Measurements from ENCODE around the gene OOSP2.
"Not testable (repeated sequence)": the region's sequence is repeated elsewhere in the genome, so short reads cannot be mapped to it uniquely, and the experiment has no call there.

OOSP2 gene

DNA sequence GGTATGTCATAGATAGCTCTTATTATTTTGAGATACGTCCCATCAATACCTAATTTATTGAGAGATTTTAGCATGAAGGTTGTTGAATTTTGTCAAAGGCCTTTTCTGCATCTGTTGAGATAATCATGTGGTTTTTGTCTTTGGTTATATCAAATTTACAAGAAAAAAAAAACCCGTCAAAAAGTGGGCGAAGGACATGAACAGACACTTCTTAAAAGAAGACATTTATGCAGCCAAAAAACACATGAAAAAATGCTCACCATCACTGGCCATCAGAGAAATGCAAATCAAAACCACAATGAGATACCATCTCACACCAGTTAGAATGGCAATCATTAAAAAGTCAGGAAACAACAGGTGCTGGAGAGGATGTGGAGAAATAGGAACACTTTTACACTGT lies 10.6 kb downstream of the OOSP2 start:
- not testable (repeated sequence) for H3K9ac ChIP-seq (ENCODE audit: low read depth, low read length); H3K4me1 ChIP-seq (ENCODE audit: insufficient read depth, low read length); H3K27ac ChIP-seq (ENCODE audit: low read depth, low read length); H3K27me3 ChIP-seq (ENCODE audit: insufficient read depth, low read length); H3K36me3 ChIP-seq (ENCODE audit: insufficient read depth, low read length); H3K9me3 ChIP-seq (ENCODE audit: insufficient read depth, low read depth, low read length); H3K4me3 ChIP-seq (ENCODE audit: low read length)
- WGBS = no CpG with 5 or more reads among the region's 3 CpGs

DNA sequence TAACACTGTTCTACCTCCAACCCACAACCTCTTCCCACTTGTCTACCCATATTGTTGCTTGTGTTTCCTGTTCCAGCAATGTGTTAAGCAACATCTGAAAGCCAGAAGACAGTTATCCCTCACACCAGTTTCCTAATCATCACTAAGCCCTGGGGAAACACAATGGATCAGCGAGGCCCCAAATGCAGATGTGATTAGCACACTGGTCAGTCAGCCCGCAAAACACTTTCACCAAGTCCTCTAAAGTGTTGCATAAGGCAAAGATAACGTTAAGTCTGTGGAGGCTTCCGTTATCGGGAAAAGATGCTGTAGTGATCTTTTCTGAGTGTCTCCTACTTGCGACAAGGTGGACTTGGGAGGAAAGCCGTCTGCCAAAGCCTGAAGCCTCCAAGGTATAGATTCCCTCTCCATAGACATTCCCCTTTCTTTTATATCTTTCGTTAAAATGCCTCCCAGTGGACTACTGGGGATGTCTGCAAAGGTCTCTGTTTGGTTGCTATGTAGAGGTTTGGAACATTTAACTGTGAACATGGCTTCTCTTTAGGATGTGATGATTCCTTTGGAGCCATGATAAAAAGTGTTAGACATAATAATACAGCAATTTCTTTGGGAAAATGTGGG lies 16.2 kb downstream of the OOSP2 start, which contains the start of gene MS4A3:
Gene MS4A3, plus strand, starts transcription at position 317 of the 621 bp plus-strand sequence. CDS start 4,496 bp downstream, outside the sequence.
- Histone ChIP-seq H3K9ac (ENCODE audit: low read depth, low read length) (no peak within 1 kb of the TSS), H3K27ac (ENCODE audit: low read depth, low read length) (no peak within 1 kb of the TSS), H3K36me3 (ENCODE audit: insufficient read depth, low read length) (no peaks in the 10 kb centered on the region), H3K4me1 (ENCODE audit: insufficient read depth, low read length) (peaks cover 6% of the 10 kb centered on the region; the same call in 1 of the 2 replicates), H3K4me3 (ENCODE audit: low read length) (no peak within 1 kb of the TSS), H3K27me3 (ENCODE audit: insufficient read depth, low read length) (no peaks in the 10 kb centered on the region), H3K9me3 (ENCODE audit: insufficient read depth, low read depth, low read length) (peaks cover 5% of the 10 kb centered on the region; the same call in 1 of the 2 replicates)
- 89% methylated on average over 8 of the region's 8 CpGs for WGBS

DNA sequence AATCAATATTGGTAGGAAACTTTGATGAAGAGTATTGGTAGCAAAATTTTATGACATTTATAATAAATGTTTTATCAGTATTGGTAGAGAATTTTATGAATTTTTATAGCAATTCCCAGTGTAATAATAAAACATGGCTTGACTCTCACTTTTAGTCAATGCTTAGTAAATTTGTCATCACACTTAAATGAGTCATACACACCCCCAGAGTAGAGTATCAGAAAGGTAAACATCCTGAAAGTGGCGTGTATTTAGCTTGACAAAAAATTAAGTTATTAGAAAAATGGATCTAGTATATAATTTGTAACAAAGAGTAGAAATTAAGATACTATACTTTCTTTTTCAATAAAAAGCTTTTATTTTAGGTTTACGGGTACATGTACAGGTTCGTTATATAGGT lies 18.8 kb downstream of the OOSP2 start:
- Histone ChIP-seq H3K4me1 (ENCODE audit: insufficient read depth, low read length) (peaks cover 6% of the 10 kb centered on the region; the same call in 1 of the 2 replicates), H3K4me3 (ENCODE audit: low read length) (no peak overlapping the region), H3K9ac (ENCODE audit: low read depth, low read length) (no peak overlapping the region), H3K27ac (ENCODE audit: low read depth, low read length) (no peak overlapping the region), H3K36me3 (ENCODE audit: insufficient read depth, low read length) (no peaks in the 10 kb centered on the region), H3K9me3 (ENCODE audit: insufficient read depth, low read depth, low read length) (no peaks in the 10 kb centered on the region), H3K27me3 (ENCODE audit: insufficient read depth, low read length) (no peaks in the 10 kb centered on the region)
- WGBS = 95% methylated on average over 2 of the region's 3 CpGs

DNA sequence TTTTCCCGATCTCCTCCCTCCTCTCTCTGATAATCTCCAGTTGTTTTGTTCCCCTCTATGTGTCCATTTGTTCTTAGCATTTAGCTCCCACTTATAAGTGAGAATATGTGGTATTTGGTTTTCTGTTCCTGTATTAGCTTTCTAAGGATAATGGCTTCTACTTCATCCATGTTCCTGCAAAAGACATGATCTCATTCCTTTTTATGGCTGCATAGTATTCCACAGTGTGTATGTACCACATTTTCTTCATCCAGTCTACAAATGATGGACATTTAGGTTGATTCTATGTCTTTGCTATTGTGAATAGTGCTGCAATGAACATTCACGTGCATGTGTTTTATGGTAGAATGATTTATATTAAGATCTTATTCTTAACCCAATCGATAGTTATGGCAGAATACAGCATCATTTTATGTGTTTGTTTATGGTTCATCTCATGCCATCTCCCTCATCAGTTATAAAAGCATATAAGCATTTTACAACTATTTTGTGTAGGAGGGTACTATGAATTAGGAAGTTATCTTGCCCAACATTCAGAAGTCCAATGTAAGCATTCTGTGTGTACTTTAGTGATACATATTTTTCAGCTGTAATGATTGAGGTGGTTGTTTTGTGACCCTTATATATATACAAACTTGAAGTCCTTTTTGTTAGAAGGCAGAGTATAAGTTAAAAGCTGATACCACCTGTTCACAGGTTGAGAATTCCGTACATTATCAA lies 19.5 kb downstream of the OOSP2 start:
- Histone ChIP-seq H3K27me3 (ENCODE audit: insufficient read depth, low read length) (no peaks in the 10 kb centered on the region), H3K9ac (ENCODE audit: low read depth, low read length) (no peak overlapping the region), H3K27ac (ENCODE audit: low read depth, low read length) (no peak overlapping the region), H3K9me3 (ENCODE audit: insufficient read depth, low read depth, low read length) (no peaks in the 10 kb centered on the region), H3K4me3 (ENCODE audit: low read length) (no peak overlapping the region), H3K4me1 (ENCODE audit: insufficient read depth, low read length) (peaks cover 6% of the 10 kb centered on the region; the same call in 1 of the 2 replicates), H3K36me3 (ENCODE audit: insufficient read depth, low read length) (no peaks in the 10 kb centered on the region)
- 100% methylated on average over 1 of the region's 4 CpGs for WGBS

DNA sequence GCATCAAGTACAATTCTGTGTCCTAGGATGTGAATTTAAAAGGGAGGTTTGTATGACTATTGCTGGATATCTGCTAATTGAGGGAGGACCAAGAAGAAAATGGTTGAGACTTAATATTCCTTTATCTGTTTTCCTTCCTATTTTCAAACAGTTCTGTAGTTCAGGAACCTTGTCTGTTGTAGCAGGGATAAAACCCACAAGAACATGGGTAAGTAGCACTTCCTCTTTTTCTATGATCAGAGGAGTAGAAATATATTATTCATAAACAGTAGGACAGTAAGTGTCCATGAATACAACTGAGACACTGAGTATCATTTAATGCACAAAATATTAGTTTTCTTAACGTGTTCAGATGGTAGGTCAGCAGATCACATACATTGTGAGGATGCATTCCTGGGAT lies 23.9 kb downstream of the OOSP2 start:
- Histone ChIP-seq H3K27ac (ENCODE audit: low read depth, low read length) (no peak overlapping the region), H3K36me3 (ENCODE audit: insufficient read depth, low read length) (no peaks in the 10 kb centered on the region), H3K4me1 (ENCODE audit: insufficient read depth, low read length) (no peaks in the 10 kb centered on the region), H3K9me3 (ENCODE audit: insufficient read depth, low read depth, low read length) (no peaks in the 10 kb centered on the region), H3K4me3 (ENCODE audit: low read length) (no peak overlapping the region), H3K9ac (ENCODE audit: low read depth, low read length) (no peak overlapping the region), H3K27me3 (ENCODE audit: insufficient read depth, low read length) (no peaks in the 10 kb centered on the region)
- WGBS = 94% methylated on average over 1 of the region's 1 CpG

DNA sequence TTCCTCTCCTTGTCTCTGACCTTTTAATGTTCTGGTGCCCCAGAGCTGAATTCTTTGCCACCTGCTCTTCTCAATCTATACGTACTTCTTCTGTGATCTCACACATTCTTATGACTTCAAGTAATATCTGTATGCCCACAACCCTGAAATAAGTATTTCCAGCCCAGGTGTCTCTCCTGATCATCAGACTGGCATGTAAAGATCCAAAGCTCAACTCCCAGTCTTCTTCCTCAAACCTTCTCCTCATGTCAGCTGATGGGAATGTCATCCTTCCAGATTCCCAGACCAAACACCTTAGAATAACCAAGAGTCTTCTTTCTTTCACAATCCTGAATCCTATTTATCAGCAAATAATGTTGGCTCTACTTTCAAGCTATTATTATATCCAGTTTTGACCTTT lies 25.6 kb downstream of the OOSP2 start:
- no peak overlapping the region for H3K9ac ChIP-seq (ENCODE audit: low read depth, low read length)
- no peaks in the 10 kb centered on the region for H3K27me3 ChIP-seq (ENCODE audit: insufficient read depth, low read length)
- no peaks in the 10 kb centered on the region for H3K9me3 ChIP-seq (ENCODE audit: insufficient read depth, low read depth, low read length)
- H3K27ac ChIP-seq (ENCODE audit: low read depth, low read length) = no peak overlapping the region
- no peaks in the 10 kb centered on the region for H3K4me1 ChIP-seq (ENCODE audit: insufficient read depth, low read length)
- 90% methylated on average over 1 of the region's 1 CpG for WGBS
- no peak overlapping the region for H3K4me3 ChIP-seq (ENCODE audit: low read length)
- H3K36me3 ChIP-seq (ENCODE audit: insufficient read depth, low read length) = no peaks in the 10 kb centered on the region

DNA sequence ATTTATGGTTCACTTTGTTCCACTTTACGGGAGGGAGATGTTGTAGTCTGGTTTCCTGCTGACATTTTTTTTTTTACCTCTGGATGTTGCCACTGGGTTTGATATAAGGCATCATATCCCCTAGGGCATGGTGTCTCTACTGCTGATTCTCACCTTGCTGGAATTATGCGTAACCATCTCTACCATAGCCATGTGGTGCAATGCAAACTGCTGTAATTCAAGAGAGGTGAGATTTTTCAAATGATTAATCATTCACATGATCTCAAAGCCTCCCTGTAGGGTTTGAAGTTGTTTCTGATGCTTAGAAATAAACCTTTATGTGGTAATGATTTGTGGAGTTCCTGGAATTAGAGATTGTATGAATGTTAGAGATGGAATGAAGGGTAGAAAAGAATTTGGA lies 29.2 kb downstream of the OOSP2 start:
- WGBS = 92% methylated on average over 2 of the region's 2 CpGs

DNA sequence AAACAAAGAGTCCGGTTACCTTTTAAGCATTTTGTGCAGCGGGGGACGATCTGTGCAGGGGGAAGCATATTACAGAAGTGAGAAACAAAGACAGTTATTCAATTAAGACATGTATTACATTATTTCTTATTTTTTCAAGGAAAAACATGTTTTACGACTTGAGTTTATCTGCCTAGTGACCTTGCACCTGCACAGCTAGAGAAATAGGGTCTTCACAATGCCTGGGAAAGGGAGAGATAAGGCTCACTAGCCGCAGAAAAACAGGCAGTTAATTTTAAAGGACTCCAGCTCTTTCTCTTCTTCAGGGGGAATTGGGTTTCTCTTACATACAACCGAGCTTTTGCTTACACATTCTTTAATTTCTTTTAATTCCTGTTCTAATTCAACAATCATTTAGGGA lies 31.4 kb downstream of the OOSP2 start:
- H3K27me3 ChIP-seq (ENCODE audit: insufficient read depth, low read length); H3K36me3 ChIP-seq (ENCODE audit: insufficient read depth, low read length); H3K4me3 ChIP-seq (ENCODE audit: low read length); H3K9ac ChIP-seq (ENCODE audit: low read depth, low read length); H3K27ac ChIP-seq (ENCODE audit: low read depth, low read length); H3K4me1 ChIP-seq (ENCODE audit: insufficient read depth, low read length); H3K9me3 ChIP-seq (ENCODE audit: insufficient read depth, low read depth, low read length): not testable (repeated sequence)
- WGBS = 94% methylated on average over 6 of the region's 6 CpGs

More for the DNA sequence above, 29.2 kb downstream of the OOSP2 start:
- H3K36me3 ChIP-seq (ENCODE audit: insufficient read depth, low read length) = no peaks in the 10 kb centered on the region
- H3K9ac ChIP-seq (ENCODE audit: low read depth, low read length) = no peak overlapping the region
- H3K4me3 ChIP-seq (ENCODE audit: low read length) = no peak overlapping the region
- no peaks in the 10 kb centered on the region for H3K9me3 ChIP-seq (ENCODE audit: insufficient read depth, low read depth, low read length)
- no peak overlapping the region for H3K27ac ChIP-seq (ENCODE audit: low read depth, low read length)
- H3K27me3 ChIP-seq (ENCODE audit: insufficient read depth, low read length) = no peaks in the 10 kb centered on the region
- no peaks in the 10 kb centered on the region for H3K4me1 ChIP-seq (ENCODE audit: insufficient read depth, low read length)

DNA sequence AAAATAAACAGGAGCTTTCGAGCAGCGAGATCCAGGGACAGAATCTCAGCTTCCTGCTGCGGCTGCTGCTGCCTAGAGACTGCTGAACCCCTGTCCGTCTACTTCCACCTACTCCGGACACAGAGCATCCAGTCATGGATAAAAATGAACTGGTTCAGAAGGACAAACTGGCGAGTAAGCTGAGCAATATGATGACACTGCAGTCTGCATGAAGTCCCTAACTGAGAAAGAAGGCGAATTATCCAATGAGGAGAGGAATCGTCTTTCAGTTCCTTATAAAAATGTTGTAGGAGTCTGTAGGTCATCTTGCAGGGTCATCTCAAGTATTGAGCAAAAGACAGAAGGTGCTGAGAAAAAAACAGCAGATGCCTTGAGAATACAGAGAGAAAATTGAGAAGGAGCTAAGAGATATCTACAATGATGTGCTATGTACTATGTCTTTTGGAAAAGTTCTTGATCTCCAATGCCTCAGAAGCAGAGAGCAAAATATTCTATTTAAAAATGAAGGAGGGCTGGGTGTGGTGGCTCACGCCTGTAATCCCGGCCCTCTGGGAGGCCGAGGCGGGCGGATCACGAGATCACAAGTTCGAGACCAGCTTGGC lies 37.1 kb downstream of the OOSP2 start:
- Histone ChIP-seq H3K27ac (ENCODE audit: low read depth, low read length) (no peak overlapping the region), H3K4me3 (ENCODE audit: low read length) (no peak overlapping the region), H3K4me1 (ENCODE audit: insufficient read depth, low read length) (no peaks in the 10 kb centered on the region), H3K36me3 (ENCODE audit: insufficient read depth, low read length) (no peaks in the 10 kb centered on the region), H3K9me3 (ENCODE audit: insufficient read depth, low read depth, low read length) (no peaks in the 10 kb centered on the region), H3K27me3 (ENCODE audit: insufficient read depth, low read length) (no peaks in the 10 kb centered on the region), H3K9ac (ENCODE audit: low read depth, low read length) (no peak overlapping the region)
- 89% methylated on average over 15 of the region's 15 CpGs for WGBS

DNA sequence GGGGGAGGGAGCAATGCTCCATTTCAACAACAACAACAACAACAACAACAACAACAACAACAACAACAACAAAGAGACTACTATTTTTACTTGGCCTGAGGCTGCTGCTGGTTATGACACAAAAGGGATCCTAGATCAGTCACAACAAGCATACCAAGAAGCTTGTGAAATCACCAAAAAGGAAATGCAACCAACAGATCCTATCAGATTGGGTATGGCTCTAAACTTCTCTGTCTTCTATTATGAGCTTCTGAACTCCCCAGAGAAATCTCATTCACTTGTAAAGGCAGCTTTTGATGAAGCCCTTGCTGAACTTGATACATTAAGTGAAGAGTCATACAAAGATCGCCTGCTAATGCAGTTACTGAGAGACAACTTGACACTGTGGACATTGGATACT lies 37.8 kb downstream of the OOSP2 start:
- WGBS = 95% methylated on average over 1 of the region's 1 CpG
- Histone ChIP-seq H3K4me1 (ENCODE audit: insufficient read depth, low read length) (no peaks in the 10 kb centered on the region), H3K9me3 (ENCODE audit: insufficient read depth, low read depth, low read length) (no peaks in the 10 kb centered on the region), H3K4me3 (ENCODE audit: low read length) (no peak overlapping the region), H3K27ac (ENCODE audit: low read depth, low read length) (no peak overlapping the region), H3K27me3 (ENCODE audit: insufficient read depth, low read length) (no peaks in the 10 kb centered on the region), H3K9ac (ENCODE audit: low read depth, low read length) (no peak overlapping the region), H3K36me3 (ENCODE audit: insufficient read depth, low read length) (no peaks in the 10 kb centered on the region)

DNA sequence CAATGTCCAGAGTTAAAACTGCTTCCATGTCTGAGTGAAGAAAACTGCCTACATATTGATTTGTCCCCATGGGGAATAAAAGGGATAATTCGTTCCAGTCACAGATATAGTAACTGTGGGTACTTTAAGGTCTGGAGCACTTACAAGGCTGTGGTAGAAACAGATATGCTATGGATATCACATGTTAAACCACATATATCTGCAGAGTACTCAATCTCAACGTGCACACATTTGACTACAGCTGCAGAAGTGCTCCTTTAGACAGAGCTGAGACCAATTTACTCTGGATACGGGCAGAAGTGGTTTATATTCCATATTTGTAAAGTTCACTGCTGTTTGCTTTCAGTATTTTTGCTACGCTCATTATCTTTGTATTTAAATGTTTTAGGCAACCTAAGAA lies 38.5 kb downstream of the OOSP2 start:
- 88% methylated on average over 4 of the region's 4 CpGs for WGBS
- Histone ChIP-seq H3K27ac (ENCODE audit: low read depth, low read length) (no peak overlapping the region), H3K36me3 (ENCODE audit: insufficient read depth, low read length) (no peaks in the 10 kb centered on the region), H3K27me3 (ENCODE audit: insufficient read depth, low read length) (no peaks in the 10 kb centered on the region), H3K9ac (ENCODE audit: low read depth, low read length) (no peak overlapping the region), H3K4me3 (ENCODE audit: low read length) (no peak overlapping the region), H3K4me1 (ENCODE audit: insufficient read depth, low read length) (no peaks in the 10 kb centered on the region), H3K9me3 (ENCODE audit: insufficient read depth, low read depth, low read length) (no peaks in the 10 kb centered on the region)
